Ovary (tissue), 3 donors: ENCODE data around the gene INHA.

ENCODE experiments used
- CTCF ChIP-seq, 3 donors: fragments of 450-650 bp in 2 of 3; fragments of 200-600 bp in 1 of 3; IDR thresholded peaks; one replicate each; pipeline versions ENCODE4 v1.5.1 to v1.8.0; 2016 to 2022; ENCODE audit warnings: antibody characterized with exemption in 3 of 3, mild to moderate bottlenecking in 1 of 3
- POLR2A ChIP-seq: fragments of 450-650 bp; IDR thresholded peaks from one replicate; pipeline ENCODE4 v1.6.1; 2017; ENCODE audit warnings: antibody characterized with exemption, mild to moderate bottlenecking, moderate library complexity
- donor health status: DM: no; HTN: no; CAD: no.

DNA sequence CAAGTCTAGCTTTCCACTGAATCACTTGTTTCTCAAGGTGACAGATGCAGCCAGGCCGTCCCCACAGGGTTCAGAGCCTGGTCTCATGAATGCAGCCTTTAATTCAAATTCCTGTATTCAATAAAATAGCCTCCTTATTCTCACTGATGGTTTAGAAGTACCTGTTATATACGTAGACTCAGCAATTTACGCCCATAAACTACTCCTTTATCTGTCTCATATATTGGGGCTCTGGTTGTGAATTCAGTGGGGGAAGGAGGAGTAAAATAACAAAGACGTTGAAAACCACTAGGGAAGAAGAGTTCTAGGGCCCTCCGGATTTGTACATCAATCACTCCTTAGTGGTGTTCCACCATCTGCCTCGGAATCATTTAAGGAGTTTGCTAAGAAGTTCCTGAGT, 2.5 kb upstream of the INHA start:
- TF ChIP-seq POLR2A (no peak), CTCF (IDR thresholded peaks at IDR 0.05) (no peak)
